Right lobe of liver (tissue), 6 donors: ENCODE measurements around the gene CXCL6. TPM values are rescaled to one million over a fixed set of nuclear protein-coding genes. Genes with fewer than 3 reads are reported as not detected.

ENCODE experiments used
- ATAC-seq, 4 donors: fragments of 200-7000 bp; cut with Tn5 transposase; one replicate each; pipeline ENCODE4 v1.9.1; 2020; ENCODE audit warnings: mild to moderate bottlenecking in 4 of 4, moderate library complexity in 4 of 4
- DNase-seq, 3 donors: peaks; one replicate each; pipeline ENCODE4 v3.0.0-alpha.2; 2020
- H3K27ac ChIP-seq, 3 donors: fragments of 200-600 bp; one replicate each; pipeline ENCODE4 v1.8.0; 2022
- H3K27me3 ChIP-seq, 2 donors: fragments of 200-600 bp; one replicate each; pipeline ENCODE4 v1.8.0; 2022
- H3K36me3 ChIP-seq, 4 donors: fragments of 200-600 bp; sonication (generic) in 1 of 4; one replicate each; pipeline versions ENCODE4 v1.5.1 to v1.8.0; 2017 to 2022; ENCODE audit warnings: control low read depth in 1 of 4
- H3K4me1 ChIP-seq, 4 donors: fragments of 200-600 bp; sonication (generic) in 1 of 4; one replicate each; pipeline versions ENCODE4 v1.5.1 to v1.8.0; 2017 to 2022; ENCODE audit warnings: control low read depth in 1 of 4
- H3K4me3 ChIP-seq, 3 donors: fragments of 200-600 bp; one replicate each; pipeline ENCODE4 v1.8.0; 2022
- H3K9me3 ChIP-seq, 4 donors: fragments of 200-600 bp; sonication (generic) in 1 of 4; one replicate each; pipeline versions ENCODE4 v1.5.1 to v1.8.0; 2017 to 2022; ENCODE audit warnings: control low read depth in 1 of 4
- POLR2A ChIP-seq: fragments of 450-650 bp; IDR thresholded peaks from one replicate; pipeline ENCODE4 v1.6.1; 2017; ENCODE audit warnings: antibody characterized with exemption, mild to moderate bottlenecking
- WGBS: methylation state at CpG from one replicate; pipeline ENCODE4 v1.1.6; 2018; ENCODE audit warnings: low coverage, low lambda C conversion rate; ENCODE audit not compliant: insufficient coverage; ENCODE audit errors: missing lambda C conversion rate; 5-methylcytosine and 5-hydroxymethylcytosine counted together
- intact Hi-C, 2 donors: fragments of 100-400 bp; cut with DNase I; formaldehyde crosslinking; loops; one replicate each; pipeline versions ENCODE4 v1.11.2 to v1.14.1; 2022
- total RNA-seq, 6 experiments: library from RNA; depleted of rRNA in 2 of 6; stranded (reverse); fragments of >200 nt in 2 of 6; fragmentation: NEBNext Ultra II Directional in 3 of 6; extraction: Animal tissue kit (Norgen Biotek cat#: 25700) in 3 of 6; gene quantifications; one replicate each; pipeline versions ENCODE4 v1.1.0 to v1.2.4, GENCODE V29; 2016 to 2023
- TF ChIP-seq, protein P1 (sequence below), 4 donors: fragments of 200-600 bp in 3 of 4; fragments of 450-650 bp in 1 of 4; IDR thresholded peaks; one replicate each; pipeline versions ENCODE4 v1.5.1 to v1.8.0; 2016 to 2022; ENCODE audit warnings: antibody characterized with exemption in 4 of 4, mild to moderate bottlenecking in 2 of 4
- donor health status: DM: no; HTN: yes; CAD: no.
- donor health status: DM: no; HTN: no; CAD: no.
- donor health status: DM: no; HTN: no; CAD: no.
- donor health status: DM: no; HTN: yes; CAD: no.
- donor health status: DM: no; HTN: yes; CAD: no.

Gene CXCL6
- total RNA-seq, 6 experiments from 2014 or later, result 0.68 to 22.7 (median 5.4) TPM

DNA sequence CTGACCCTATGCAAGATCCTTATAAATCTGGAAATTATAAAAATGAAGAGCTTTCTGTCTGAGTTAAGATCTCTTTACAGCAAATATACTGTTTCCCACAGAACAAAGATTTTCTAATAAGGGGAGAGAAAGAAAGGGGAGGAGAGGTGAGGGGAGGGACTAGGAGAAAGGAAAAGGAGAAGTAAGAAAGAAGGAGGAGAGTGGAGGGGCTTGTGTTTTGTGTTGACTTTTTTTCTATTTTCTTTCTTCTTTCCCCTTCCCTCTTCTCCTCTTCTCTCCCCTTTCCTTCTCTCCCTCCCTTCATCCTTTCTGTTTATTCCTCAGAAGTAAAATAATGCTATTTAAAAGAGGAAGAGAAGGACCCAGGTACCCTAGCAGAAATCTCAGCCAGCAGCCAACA lies 6.2 kb downstream of the CXCL6 start:
- intact Hi-C loops, result no loop called here
- Histone ChIP-seq H3K9me3 (no peaks in the 10 kb centered on the region), H3K36me3 (no peaks in the 10 kb centered on the region), H3K4me3 (no peak overlapping the region), H3K27me3 (no peaks in the 10 kb centered on the region), H3K4me1 (no peaks in the 10 kb centered on the region), H3K27ac (no peak overlapping the region)
- ATAC-seq (no peak), DNase-seq (no peak)
- TF ChIP-seq, protein P1, sequence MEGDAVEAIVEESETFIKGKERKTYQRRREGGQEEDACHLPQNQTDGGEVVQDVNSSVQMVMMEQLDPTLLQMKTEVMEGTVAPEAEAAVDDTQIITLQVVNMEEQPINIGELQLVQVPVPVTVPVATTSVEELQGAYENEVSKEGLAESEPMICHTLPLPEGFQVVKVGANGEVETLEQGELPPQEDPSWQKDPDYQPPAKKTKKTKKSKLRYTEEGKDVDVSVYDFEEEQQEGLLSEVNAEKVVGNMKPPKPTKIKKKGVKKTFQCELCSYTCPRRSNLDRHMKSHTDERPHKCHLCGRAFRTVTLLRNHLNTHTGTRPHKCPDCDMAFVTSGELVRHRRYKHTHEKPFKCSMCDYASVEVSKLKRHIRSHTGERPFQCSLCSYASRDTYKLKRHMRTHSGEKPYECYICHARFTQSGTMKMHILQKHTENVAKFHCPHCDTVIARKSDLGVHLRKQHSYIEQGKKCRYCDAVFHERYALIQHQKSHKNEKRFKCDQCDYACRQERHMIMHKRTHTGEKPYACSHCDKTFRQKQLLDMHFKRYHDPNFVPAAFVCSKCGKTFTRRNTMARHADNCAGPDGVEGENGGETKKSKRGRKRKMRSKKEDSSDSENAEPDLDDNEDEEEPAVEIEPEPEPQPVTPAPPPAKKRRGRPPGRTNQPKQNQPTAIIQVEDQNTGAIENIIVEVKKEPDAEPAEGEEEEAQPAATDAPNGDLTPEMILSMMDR (IDR thresholded peaks at IDR 0.05), result no peak
- no peak for TF ChIP-seq POLR2A

DNA sequence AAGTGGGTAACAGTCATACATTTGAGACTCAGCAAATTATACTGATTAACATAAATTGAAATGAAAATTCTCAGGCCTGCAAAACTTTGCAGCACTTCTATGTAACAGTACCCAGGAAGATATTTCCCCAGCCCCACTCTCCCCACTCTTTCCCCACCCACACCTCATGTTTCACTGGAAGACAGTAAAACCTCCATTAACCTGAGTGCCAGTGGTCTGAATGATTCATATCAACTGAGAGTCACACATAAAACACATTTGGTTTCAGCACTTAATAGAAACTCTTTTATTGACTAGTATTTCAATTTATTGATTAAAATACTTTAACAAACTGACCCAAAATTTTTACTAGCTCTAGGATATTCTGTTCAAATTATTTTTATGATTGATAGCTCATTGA lies 6.9 kb downstream of the CXCL6 start:
- ATAC-seq (no peak), DNase-seq (no peak)
- no peaks in the 10 kb centered on the region for H3K4me1 ChIP-seq
- intact Hi-C loops, result no loop called here
- no peak overlapping the region for H3K4me3 ChIP-seq
- H3K36me3 ChIP-seq, result no peaks in the 10 kb centered on the region
- H3K27ac ChIP-seq, result no peak overlapping the region
- TF ChIP-seq, protein P1 (IDR thresholded peaks at IDR 0.05), result no peak
- TF ChIP-seq POLR2A, result no peak
- no peaks in the 10 kb centered on the region for H3K27me3 ChIP-seq
- no peaks in the 10 kb centered on the region for H3K9me3 ChIP-seq

DNA sequence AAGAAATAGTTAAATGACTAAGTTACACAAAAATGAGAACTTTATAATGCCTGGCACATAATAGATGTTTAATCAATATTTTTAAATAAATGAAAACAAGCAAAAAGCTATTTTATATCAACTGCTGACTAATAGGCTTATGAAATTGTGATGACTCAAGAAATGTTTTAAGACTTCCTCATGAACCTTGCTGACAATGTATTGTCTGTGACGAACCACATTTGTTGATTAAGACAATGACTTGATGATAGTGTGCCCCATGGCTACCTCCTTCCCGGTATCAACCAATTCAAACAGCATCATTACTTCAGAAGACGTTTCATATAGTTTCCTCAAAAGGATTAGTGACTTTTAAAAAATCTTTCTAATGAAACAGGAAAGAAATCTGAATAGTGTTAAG lies 7.9 kb downstream of the CXCL6 start:
- DNase-seq (no peak), ATAC-seq (no peak)
- Histone ChIP-seq H3K4me3 (no peak overlapping the region), H3K36me3 (no peaks in the 10 kb centered on the region), H3K9me3 (no peaks in the 10 kb centered on the region), H3K27ac (no peak overlapping the region), H3K27me3 (no peaks in the 10 kb centered on the region), H3K4me1 (peaks cover 0 to 9% (median 3%) of the 10 kb centered on the region in 4 donors)
- WGBS, result 40% methylated on average over 3 of the region's 3 CpGs
- no peak for TF ChIP-seq POLR2A
- TF ChIP-seq, protein P1 (IDR thresholded peaks at IDR 0.05), result no peak
- intact Hi-C loops, result no loop called here

DNA sequence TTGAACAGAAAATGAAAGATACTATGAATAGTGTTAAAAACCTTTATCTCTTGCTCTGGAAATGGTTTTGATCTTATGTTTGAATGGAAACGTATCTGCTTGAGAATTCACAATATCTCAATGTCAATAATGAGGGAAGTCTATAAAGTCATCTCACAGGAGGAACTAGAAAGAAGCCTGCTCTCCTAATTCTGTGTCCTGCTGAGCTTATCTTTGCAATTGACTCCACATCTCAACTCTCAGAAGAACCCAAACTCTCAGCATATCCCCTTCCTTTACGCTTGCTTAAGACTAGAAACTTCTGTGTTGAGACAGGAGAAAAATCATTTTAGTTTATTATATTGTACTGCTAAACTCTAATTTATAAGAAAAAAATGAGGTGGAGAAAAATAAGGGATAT lies 8.3 kb downstream of the CXCL6 start:
- 56% methylated on average over 2 of the region's 2 CpGs for WGBS
- Histone ChIP-seq H3K27ac (no peak overlapping the region), H3K27me3 (no peaks in the 10 kb centered on the region), H3K4me1 (peaks cover 0 to 12% (median 3%) of the 10 kb centered on the region in 4 donors), H3K9me3 (no peaks in the 10 kb centered on the region), H3K36me3 (no peaks in the 10 kb centered on the region), H3K4me3 (no peak overlapping the region)
- DNase-seq, result no peak
- no peak for ATAC-seq
- intact Hi-C loops, result no loop called here
- TF ChIP-seq POLR2A, result no peak
- TF ChIP-seq, protein P1 (IDR thresholded peaks at IDR 0.05), result no peak

DNA sequence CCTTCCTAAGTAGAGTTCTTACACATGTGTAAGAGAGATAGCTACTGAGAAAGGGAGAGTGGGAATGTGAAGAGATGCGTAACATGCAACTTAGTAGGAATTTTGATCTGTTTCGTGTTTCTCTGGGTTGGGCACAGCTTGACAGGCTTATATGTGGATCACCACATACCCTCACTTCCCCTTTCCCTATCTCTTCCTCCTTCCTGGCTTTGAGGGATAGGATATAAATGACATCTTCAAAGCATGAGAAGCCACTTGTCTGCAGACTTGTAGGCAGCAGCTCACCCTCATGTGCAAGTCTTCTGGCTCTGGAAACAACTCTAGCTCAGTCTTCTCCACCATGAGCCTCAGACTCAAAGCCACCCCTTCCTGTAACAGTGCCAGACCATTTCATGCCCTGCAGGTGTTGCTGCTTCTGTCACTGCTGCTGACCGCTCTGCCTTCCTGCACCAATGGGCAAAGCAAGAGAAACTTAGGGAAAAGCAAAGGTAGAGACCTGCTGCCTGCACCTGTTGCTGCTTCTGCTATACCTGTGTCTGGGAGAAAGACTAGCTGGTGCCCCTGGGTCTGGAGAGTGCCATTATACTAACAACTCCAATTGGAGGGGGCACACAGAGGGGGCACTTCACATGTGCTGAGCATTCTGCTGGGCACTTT lies 11.2 kb downstream of the CXCL6 start:
- Histone ChIP-seq H3K4me3 (no peak overlapping the region), H3K9me3 (no peaks in the 10 kb centered on the region), H3K36me3 (no peaks in the 10 kb centered on the region), H3K27ac (no peak overlapping the region), H3K4me1 (peaks cover 0 to 12% (median 3%) of the 10 kb centered on the region in 4 donors), H3K27me3 (no peaks in the 10 kb centered on the region)
- DNase-seq (no peak), ATAC-seq (peak; percentile 6 to 26 (median 16))
- intact Hi-C loops, result no loop called here
- no peak for TF ChIP-seq POLR2A
- TF ChIP-seq, protein P1 (IDR thresholded peaks at IDR 0.05), result no peak
- WGBS, result 90% methylated on average over 2 of the region's 3 CpGs
